DMS114 treated with DMSO at 0.1 percent for 48 hours (cell line): Measurements from ENCODE around the gene EML6.
"Not testable (repeated sequence)": the region's sequence is repeated elsewhere in the genome, so short reads cannot be mapped to it uniquely, and the experiment has no call there.

ENCODE experiments used
- DNase-seq: peaks from one replicate; lab custom pipeline; 2025; ENCODE audit not compliant: unreplicated experiment; lab: John Stamatoyannopoulos, UW

The EML6 gene

DNA sequence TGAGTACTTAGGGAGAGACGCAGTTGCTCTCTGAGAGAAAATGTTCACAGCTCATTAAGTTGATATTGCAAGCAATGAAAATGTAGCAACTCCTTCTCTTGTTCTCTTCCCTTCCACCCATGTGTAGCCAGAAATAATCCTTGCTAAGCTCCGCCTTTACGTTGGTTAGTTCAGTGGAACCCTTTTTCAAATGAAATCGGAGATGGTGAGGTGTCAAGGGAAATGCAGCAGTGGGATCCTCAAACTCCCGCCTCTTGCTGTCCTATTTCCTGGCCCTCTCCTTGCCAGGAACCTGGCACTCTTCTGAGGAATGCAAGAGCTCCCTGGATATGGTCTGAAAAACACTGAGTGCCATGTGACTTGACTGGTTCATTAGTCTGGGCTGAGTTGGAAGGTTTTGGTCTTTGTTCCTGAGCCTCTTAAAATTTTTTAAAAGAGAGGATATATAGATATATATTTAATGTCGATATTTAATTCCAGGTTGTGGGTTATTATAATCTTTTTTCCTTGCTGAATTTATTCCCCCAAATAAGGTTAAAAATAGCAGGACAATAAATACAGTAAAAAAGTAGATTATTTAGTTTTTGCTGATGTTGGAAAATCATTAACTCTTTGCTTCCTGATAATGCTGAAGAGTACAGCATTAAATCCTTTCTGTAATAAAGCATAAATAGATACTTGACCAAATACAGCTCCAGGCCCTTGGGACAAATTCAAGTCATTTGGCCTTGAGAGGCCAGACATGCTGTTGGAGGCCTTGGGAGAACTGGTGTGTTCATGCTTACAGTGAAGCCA is 116.2 kb downstream of the EML6 start:
- DNase-seq = no peak

DNA sequence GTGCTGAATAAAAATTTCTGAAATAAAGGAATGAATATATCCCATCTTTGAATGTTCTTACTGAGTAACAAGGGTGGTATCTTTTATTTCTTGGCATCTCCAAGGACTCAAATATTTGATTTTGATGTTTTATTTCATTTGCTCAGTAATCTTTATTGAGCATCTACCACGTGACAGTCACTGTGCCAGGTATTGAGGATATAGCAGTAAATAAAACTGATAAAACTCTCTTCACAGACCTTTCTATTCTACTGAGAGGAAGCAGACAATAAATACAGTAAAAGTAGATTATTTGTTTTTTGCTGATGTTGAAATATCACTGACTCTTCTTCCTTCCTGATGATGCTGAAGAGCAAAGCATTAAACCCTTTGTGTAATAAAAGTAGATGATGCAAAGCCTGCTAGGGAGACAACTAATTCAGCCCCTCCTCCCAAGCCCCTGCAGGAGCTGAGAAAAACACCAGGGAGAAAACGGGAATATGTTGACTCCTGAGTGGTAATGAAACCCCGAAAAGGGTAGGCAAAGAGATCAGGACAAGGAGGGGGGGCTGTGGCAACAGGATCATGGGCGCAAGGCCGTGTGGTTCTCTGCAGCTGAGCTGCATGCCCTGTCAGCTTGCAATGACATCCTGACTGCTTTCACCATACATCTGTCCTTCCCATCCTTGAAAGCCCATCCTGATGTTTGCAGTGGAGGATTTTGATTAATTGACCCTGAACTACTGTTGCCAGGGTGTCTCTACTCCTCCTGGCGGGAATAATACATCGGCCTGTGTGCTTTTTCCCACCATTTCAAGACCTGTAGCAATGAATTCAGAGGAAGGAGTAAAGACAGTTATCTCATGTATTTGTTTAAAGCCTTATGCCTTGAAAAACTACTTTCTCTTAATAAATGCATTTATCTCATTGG is 117.4 kb downstream of the EML6 start:
- no peak for DNase-seq

DNA sequence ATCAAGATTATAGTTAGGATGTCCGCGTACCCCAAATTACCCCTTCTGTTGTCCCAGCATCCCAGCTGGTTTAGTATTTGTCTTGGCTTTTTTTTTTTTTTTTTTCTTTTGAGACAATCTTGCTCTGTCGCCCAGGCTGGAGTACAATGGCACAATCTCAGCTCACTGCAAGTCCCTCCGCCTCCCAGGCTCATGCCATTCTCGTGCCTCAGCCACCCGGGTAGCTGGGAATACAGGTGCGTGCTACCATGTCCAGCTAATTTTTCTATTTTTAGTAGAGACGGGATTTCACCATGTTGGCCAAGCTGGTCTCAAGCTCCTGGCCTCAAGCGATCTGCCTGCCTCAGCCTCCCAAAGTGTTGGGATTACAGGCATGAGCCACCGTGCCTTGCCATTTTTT is 118.0 kb downstream of the EML6 start:
- not testable (repeated sequence) for DNase-seq

DNA sequence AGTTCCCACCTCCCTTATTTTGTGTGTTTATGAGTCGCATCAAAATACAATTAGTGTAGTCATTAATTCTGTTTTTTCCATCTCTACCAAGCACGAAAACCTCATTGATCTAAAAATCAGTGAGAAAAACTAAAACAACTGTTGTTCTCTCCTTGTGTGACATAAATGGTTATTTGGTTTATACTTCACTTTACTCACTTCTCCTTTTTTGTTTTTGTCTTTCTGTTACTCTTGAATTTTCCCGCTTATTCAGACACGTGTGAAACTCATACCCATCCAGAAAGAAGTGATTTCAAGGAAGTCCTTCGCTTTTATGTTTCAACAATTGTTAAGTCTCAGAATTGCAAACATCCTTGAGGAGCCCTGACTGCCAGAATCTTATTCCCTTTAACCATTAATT is 121.6 kb downstream of the EML6 start:
- no peak for DNase-seq

DNA sequence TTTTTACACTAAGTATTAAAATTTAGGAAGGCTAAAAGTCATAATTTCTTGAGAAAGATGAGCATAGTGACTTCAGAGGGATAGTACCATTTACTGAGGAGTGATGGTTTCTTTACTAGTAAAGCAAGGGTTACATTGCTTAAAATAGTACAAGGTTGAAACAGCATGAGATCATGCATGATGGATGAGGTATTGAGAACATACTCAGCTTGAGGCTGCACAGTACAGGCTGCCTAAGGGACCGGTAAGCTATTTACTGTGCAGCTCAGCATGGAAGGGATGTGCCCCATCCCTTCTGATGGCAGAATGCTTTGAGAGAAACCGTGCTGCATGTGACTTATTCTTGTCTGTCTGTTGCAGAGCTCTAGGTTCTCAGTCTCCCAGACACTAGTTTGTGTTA is 122.1 kb downstream of the EML6 start:
- no peak for DNase-seq

DNA sequence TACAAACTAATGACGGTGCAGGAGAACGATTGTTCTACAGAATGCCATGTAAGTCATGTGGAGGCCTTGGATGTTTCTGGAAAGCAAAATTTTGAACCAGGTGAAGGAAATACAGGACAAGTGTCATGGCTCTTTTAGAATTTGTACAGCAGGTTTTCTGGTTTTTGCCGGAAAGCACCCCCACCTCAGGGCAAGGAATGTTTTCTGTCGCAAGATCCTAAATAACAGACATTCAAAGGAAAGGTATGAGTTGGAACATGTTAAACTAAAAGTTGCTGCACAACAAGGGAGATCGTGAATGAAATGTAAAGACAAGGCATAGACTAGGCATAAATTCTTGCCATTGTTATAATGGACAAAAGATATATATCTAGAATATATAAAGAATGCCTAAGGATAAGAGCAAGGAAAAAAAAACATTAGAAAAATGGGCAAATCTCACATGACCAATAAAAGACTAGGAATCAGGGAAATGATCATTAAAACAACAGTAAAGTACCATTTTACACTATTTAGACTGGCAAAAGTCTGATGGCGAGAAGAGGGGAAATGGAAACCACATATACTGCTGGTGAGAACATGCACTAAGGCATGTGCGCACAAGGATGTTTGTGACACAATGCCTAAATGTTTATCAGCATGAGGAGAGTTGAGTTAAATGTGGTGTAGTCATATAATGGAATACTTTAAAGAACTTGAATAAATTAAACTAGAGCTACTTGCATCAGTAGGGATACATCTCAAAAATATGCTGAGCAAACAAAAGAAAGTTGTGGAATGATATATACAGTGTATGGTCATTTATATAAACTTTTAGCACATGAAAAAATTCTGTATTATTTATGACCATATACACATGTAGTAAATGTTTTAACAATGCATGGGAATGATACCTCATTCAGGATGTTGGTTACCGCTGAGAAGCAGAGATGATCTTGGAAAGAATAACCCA is 127.0 kb downstream of the EML6 start:
- no peak for DNase-seq

DNA sequence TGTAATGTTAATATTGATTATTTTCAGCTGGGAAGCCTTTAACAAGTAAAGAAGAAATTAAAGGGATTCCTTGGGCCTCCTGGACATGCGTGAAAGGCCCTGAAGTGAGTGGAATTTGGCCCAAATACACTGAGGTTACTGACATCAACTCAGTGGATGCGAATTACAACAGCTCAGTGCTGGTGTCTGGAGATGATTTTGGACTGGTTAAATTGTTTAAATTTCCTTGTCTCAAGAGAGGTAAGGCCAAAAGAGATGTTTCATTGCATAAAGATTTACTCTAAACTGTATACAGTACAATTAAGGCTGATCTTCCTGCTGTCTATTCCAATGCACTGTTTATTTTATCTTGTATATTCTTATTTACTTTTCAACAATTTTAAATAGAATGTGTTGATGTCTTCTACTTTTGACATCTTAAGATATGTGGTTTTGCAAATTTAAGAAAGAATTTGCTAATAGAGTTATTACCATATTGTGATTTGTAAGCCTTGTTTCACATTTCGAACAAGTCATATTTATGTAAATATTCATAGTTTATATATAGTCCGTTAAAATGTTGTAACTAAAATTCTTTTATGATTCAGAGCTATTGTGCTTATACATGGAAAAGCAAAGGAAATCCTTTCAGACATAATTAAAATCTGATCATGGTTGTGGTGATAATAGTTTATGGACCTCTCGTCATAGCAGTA is 130.3 kb downstream of the EML6 start:
- DNase-seq = no peak

DNA sequence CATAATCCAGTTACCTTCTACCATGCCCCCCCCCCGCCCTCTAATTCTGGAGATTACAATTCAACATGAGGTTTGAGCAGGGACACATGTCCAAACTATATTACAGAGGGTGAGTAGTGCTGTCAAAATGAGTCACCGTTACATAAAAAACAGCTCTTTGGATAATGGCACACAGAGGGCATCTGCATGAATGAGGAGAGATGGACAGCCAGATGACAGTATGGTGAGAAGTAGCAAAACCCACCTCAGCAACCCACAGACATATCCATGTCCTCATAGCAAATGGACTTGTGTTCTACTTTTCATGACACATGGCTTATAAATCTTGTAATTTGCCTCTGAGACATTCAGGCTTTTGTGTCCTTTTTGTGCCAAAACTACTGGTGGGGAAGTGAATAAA is 132.0 kb downstream of the EML6 start:
- DNase-seq = no peak

DNA sequence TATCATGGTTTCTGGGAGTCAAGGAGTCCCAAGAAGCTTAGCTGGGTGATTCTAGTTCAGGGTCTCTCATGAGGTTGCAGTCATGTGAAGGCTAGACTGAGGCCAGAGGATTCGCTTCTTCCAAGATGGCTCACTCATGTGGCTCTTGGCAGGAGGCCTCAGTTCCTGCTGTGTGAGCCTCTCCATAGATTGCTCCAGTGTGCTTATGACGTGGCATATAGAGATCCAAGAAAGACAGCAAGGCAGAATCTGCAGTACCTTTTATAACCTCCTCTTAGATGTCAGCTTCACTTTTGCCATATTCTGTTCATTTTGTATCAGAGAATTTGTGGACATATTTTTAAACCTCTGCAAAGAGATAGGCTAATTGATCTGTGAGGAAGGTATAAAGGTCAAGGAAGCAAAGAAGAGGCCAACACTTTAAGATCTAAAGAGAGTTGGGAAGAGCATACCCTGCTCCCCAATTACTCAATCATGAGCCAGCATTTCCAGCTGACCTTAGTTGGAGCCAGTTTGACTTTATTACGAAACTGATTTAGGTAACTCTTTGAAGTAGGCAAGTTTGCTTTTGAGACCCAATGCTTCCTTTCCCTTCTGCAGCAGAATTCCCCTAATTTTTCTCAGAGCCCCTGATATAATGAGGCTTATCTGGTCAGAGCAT is 134.7 kb downstream of the EML6 start:
- DNase-seq = no peak

DNA sequence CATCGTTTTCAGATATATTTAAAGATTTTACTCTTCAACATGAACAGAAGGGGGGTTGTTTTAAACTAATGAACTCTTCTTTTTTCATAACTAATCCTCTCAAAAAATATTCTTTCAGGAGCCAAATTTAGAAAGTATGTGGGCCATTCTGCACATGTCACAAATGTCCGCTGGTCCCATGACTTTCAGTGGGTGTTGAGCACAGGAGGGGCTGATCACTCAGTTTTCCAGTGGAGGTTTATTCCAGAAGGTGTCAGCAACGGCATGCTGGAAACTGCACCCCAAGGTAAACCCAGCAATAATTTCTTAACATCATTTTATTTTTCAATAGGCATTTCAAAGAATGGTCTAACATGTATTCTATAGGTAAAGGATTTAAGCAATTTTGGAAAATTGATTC is 136.0 kb downstream of the EML6 start:
- no peak for DNase-seq

DNA sequence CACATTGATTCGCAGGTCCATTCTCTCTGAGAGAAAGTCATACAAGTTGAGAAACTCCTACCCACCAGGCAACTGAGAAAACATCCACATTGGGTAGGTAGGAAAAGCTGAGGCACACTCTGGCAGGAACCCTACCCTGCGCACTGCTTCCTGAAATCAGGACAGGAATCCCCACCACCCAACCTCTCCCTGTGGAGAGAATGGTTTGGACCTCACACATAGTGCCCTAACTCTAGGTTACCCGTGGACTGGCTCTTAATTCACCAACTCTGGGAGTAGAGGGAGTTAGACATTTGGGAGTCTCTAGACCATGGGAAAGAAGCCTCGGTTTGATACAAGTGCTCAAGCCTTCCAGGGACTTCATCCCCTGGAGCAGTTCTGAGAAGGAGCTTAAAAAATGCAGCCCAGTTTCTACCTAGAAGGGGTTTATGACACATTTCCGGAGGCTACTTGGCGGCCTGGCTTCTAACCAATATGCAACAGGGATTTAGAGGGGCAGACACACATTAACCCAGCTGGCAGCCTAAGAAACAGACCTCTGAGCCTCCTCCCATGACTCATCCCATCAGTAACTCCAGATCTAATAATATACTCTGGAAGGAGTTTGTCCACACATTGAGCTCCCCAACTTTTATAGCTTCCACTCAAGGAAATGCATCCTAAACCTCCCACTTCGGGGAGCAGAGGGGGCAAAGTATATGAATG is 136.7 kb downstream of the EML6 start:
- no peak for DNase-seq

DNA sequence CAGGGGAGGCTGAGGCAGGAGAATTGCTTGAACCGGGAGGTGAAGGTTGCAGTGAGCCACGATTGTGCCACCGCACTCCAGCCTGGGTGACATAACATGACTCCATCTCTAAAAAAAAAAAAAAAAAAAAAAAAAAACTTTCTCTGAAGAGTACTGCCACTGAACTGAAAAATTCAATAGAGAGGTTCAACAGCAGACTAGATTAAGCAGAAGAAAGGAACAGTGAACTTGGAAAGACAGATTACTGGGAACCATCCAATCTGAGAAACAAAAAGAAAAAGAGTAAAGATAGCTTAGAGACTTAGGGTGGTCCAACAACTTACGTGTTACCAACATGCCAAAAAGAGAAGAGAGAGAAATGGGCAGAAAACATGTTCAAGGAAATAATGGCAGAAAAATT is 138.8 kb downstream of the EML6 start:
- DNase-seq = no peak

DNA sequence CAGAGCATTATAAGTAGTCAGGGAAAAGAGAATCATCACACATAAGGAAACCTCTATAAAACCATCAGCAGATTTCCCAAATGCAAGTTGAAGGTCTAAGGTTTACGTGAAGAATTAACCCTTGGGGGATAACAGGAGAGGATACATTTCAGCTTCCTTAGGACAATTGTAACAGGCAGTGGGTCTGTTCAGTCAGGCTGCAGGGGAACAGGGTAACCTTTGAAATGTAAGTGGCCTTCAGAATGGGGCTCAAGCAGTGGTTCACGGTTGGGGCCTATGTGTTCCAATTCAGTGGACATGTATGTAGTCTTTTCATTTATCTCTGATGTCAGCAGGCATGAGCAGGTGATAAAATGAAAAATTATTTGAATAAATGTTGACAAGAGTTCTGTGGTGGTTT is 139.3 kb downstream of the EML6 start:
- DNase-seq = no peak

DNA sequence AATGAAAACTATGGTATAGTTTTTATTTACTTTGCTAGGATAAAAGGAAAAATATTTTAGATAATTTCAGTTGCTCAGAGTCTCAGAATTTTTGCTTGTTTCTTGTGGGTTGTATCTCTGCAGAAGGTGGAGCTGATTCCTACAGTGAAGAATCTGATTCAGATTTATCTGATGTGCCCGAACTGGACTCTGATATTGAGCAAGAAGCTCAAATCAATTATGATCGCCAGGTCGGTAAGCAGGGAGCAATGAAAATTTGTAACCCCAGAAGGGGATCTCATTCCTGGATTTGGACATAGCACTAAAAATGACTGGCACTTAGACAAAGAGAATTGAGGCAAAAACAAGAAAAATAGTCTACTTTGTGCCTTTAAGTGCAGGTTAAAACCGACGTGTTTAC is 140.2 kb downstream of the EML6 start:
- DNase-seq = no peak

DNA sequence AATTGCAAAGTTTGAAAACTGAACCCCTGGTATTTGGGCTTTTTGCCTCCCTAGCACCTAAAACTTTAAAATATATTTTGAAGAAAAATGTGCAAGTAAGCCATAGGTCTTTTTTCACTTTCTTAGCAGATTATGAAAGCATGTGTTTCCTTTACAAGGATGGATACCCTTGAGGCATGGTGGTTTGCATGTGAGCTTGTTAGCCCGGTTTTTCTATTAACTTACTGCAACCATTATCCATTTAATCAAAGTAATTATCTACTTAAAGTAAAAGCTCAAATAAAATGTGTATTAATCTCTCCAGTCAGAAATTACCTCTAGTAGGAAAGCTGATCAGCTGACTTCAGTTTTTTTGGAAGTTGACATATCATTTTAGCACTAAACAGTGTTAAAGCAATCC is 140.6 kb downstream of the EML6 start:
- no peak for DNase-seq

DNA sequence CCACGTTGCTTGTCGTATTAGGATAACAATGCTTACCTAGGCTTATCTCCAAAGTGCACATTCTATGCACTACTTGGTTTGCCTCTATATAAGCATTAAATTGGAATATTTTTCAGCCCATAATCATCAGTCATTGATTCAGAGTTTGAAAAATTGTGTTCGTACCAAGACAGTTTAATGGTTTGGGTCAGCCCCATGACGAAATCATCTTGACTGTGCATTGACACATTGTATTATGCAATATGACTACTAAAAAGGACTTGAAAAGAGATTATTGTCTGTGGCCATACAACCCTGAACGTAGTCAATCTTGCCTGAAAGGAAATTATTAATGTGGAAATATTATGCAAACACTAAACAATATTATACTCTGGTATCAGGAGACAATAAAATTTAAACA is 141.3 kb downstream of the EML6 start:
- DNase-seq = no peak

DNA sequence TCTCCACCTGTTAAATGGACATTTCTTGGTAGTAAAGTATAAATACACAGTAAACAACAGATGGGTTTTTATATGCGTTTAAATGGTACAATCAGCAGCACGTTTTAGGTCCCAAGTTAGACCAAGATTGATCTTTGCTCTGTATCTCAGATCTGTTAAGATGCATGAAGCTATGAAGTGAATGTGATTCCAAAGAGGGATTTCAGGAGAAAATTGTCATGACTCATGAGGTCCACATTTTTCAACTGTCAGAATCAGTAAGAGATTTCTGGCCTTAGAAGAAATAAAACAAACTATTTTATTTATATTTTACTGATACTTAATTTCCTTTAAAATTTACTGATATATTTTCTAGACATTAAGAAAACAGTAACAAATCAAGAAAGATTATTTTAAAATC is 142.7 kb downstream of the EML6 start:
- DNase-seq = no peak

DNA sequence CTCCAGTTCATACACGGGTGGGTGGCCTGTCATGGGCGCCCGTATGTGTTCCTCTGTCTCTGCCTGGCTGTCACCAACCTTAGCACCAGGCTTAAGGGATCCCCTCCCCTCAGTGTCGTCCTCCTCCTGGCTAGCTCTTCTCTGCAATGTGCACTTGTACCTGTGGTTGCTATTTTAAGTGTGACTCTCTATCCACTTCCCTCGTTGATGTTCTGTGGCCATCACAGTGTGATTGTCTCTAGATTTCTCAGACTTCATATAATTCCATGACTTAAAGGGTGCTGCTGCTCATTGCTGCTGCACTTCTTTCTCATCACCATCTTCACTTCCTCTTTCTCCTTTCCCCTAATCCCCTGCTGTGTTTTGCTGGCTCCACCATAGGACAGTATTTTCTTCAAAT is 143.4 kb downstream of the EML6 start:
- no peak for DNase-seq

DNA sequence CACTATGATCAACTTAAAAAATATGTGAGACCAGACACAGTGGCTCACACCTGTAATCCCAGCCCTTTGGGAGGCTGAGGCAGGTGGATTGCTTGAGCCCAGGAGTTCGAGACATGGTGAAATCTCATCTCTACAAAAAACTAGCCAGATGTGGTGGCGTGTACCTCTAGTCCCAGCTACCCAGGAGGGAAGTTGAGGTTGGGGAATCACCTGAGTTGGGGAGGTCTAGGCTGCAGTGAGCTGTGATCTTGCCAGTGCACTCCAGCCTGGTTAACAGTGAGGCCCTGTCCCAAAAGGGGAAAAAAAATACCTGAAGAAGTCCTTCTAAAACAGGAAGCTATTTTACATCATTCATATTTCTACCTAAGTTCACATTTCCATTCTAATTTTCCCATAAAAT is 144.0 kb downstream of the EML6 start:
- DNase-seq = no peak
